Mesendoderm (in vitro differentiated cells): ENCODE data around the gene SNTG2.

Experiments used
- DNase-seq: peaks from one replicate; pipeline ENCODE4 v3.0.0; 2013
- H2AK5ac ChIP-seq: 2 replicates; pipeline ENCODE4 v1.6.1; 2013; ENCODE audit warnings: low read length, inconsistent platforms
- H2BK120ac ChIP-seq: 2 replicates; pipeline ENCODE4 v1.6.1; 2013; ENCODE audit warnings: low read depth, mild to moderate bottlenecking, low read length, moderate library complexity, mixed read lengths
- H2BK15ac ChIP-seq: replicated peaks from 2 replicates; pipeline ENCODE4 v1.6.1; 2013; ENCODE audit warnings: low read depth, mild to moderate bottlenecking, moderate library complexity
- H2BK5ac ChIP-seq: 2 replicates; pipeline ENCODE4 v1.6.1; 2013; ENCODE audit warnings: low read length, inconsistent platforms
- H3K18ac ChIP-seq: 2 replicates; pipeline ENCODE4 v1.6.1; 2013; ENCODE audit warnings: mild to moderate bottlenecking, low read length, mixed read lengths
- H3K23ac ChIP-seq: one replicate; pipeline ENCODE4 v1.6.1; 2013; ENCODE audit warnings: low read length
- H3K27ac ChIP-seq: 2 replicates; pipeline ENCODE4 v1.5.1; 2013; ENCODE audit warnings: low read depth, mild to moderate bottlenecking, inconsistent platforms, low read length, moderate library complexity
- H3K27me3 ChIP-seq: 2 replicates; pipeline ENCODE4 v1.6.1; 2013; ENCODE audit warnings: low read length, control low read depth, mild to moderate bottlenecking, inconsistent platforms; ENCODE audit not compliant: insufficient read depth, poor library complexity
- H3K36me3 ChIP-seq: 2 replicates; pipeline ENCODE4 v1.6.1; 2013; ENCODE audit warnings: low read length, inconsistent platforms; ENCODE audit not compliant: control insufficient read depth, insufficient read depth
- H3K4ac ChIP-seq: one replicate; pipeline ENCODE4 v1.6.1; 2013; ENCODE audit warnings: low read depth, mild to moderate bottlenecking, low read length, moderate library complexity
- H3K4me1 ChIP-seq: 2 replicates; pipeline ENCODE4 v1.6.1; 2013; ENCODE audit warnings: low read depth, low read length, inconsistent platforms; ENCODE audit not compliant: control insufficient read depth
- H3K4me2 ChIP-seq: 2 replicates; pipeline ENCODE4 v1.6.1; 2013; ENCODE audit warnings: low read length
- H3K4me3 ChIP-seq: 2 replicates; pipeline ENCODE4 v1.5.1; 2013; ENCODE audit warnings: mild to moderate bottlenecking, low read length
- H3K56ac ChIP-seq: one replicate; pipeline ENCODE4 v1.6.1; 2013; ENCODE audit warnings: low read length
- H3K79me1 ChIP-seq: 2 replicates; pipeline ENCODE4 v1.6.1; 2013; ENCODE audit warnings: low read length, inconsistent platforms
- H3K79me2 ChIP-seq: 2 replicates; pipeline ENCODE4 v1.6.1; 2013; ENCODE audit warnings: mild to moderate bottlenecking, low read length; ENCODE audit not compliant: control insufficient read depth, insufficient read depth
- H3K9ac ChIP-seq: 2 replicates; pipeline ENCODE4 v1.6.1; 2013; ENCODE audit warnings: low read length, inconsistent platforms
- H4K5ac ChIP-seq: one replicate; pipeline ENCODE4 v1.6.1; 2013; ENCODE audit warnings: low read length
- H4K8ac ChIP-seq: one replicate; pipeline ENCODE4 v1.6.1; 2013; ENCODE audit warnings: low read depth, mild to moderate bottlenecking, control low read depth, low read length, moderate library complexity
- WGBS: extraction: QIAGEN DNeasy Blood & Tissue Kit; methylation state at CpG from one replicate; pipeline ENCODE4 v1.1.7; 2013; ENCODE audit warnings: low lambda C conversion rate, missing lambda C conversion rate; ENCODE audit not compliant: insufficient coverage; ENCODE audit errors: extremely low coverage; 5-methylcytosine and 5-hydroxymethylcytosine counted together

Gene SNTG2

DNA sequence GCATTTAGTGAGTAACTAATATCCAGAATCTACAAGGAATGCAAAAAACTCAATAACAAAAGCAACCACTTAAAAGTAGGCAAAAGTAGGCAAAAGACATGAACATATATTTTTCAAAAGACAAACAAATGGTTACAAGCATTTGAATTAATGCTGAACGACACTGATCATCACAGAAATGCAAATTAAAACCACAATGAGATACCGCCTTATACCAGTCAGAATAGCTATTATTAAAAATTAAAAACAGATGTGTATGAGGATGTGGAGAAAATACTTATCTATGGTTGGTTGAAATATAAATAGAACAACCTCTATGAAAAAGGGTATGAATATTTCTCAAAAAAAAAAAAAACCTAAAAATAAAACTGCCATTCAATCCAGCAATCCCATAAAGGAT lies 51.7 kb downstream of the SNTG2 start:
- no peaks in the 10 kb centered on the region for H3K79me1 ChIP-seq
- no peaks in the 10 kb centered on the region for H3K36me3 ChIP-seq
- no peak overlapping the region for H2BK120ac ChIP-seq
- H3K4me1 ChIP-seq: no peaks in the 10 kb centered on the region
- no peak for DNase-seq
- WGBS: no CpG with 5 or more reads among the region's 2 CpGs
- no peaks in the 10 kb centered on the region for H3K79me2 ChIP-seq
- H2BK5ac ChIP-seq: no peak overlapping the region
- no peak overlapping the region for H3K18ac ChIP-seq
- no peak overlapping the region for H3K23ac ChIP-seq
- H3K4me2 ChIP-seq: no peak overlapping the region
- no peak overlapping the region for H3K4ac ChIP-seq
- H2AK5ac ChIP-seq: no peak overlapping the region
- H3K4me3 ChIP-seq: no peak overlapping the region
- H3K27me3 ChIP-seq: no peaks in the 10 kb centered on the region
- H3K56ac ChIP-seq: no peak overlapping the region
- no peak overlapping the region for H4K8ac ChIP-seq
- H3K27ac ChIP-seq: no peak overlapping the region
- H2BK15ac ChIP-seq: no peak overlapping the region
- no peak overlapping the region for H4K5ac ChIP-seq
- no peak overlapping the region for H3K9ac ChIP-seq

DNA sequence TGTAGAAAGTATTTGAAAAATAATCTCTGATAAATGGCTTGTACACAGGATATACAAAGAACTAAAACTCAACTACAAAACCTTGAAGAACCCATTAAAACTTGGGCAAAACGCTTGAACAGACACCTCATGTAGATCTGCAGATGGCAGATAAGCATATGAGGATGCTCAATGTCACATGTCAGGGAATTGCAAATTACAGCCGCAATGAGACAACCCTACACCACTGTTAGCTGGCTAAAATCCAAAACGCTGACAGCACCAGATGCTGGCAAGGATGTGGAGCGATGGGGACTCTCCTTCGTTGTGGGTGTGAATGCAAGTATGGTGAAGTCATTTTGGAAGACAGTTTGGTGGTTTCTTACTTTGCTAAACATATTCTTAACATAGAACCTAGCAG lies 53.7 kb downstream of the SNTG2 start:
- Histone ChIP-seq H3K4me1 (no peaks in the 10 kb centered on the region), H3K79me1 (no peaks in the 10 kb centered on the region), H3K27ac (no peak overlapping the region), H3K18ac (no peak overlapping the region), H3K79me2 (no peaks in the 10 kb centered on the region), H3K4ac (no peak overlapping the region), H3K56ac (no peak overlapping the region), H4K8ac (no peak overlapping the region), H2BK15ac (no peak overlapping the region), H3K36me3 (no peaks in the 10 kb centered on the region), H3K27me3 (no peaks in the 10 kb centered on the region), H3K4me3 (no peak overlapping the region), H2BK120ac (no peak overlapping the region), H2AK5ac (no peak overlapping the region), H2BK5ac (no peak overlapping the region), H3K4me2 (no peak overlapping the region), H3K9ac (no peak overlapping the region), H4K5ac (no peak overlapping the region), H3K23ac (no peak overlapping the region)
- no peak for DNase-seq
- no CpG with 5 or more reads among the region's 5 CpGs for WGBS

DNA sequence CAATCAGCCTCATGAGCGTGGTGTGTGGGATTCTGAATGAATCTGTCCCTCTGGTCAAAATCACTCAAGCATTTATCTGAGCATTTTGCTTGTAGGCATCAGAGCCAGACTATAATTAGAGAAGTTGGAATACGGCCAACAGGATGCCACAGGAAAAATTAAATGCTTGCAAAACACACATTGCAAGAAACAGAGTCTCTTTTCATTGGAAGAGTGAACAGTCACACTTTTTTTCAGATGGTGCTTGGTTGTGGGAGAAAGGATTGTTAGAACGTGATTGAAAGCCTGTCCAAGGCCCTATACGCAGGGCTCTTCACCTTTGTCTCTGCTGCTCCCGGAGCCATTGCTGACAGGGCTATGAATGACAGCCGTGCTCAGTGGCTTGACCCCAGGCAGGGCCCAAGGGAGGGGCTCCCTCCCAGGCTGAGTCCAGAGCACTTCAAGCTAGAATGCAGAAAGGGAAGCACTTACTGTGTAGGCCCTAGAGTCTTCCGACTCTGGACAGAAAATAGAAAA lies 59.8 kb downstream of the SNTG2 start:
- H3K4ac ChIP-seq: no peak overlapping the region
- H4K8ac ChIP-seq: no peak overlapping the region
- no peaks in the 10 kb centered on the region for H3K4me1 ChIP-seq
- H2BK5ac ChIP-seq: no peak overlapping the region
- H3K36me3 ChIP-seq: no peaks in the 10 kb centered on the region
- H2AK5ac ChIP-seq: no peak overlapping the region
- no peaks in the 10 kb centered on the region for H3K27me3 ChIP-seq
- H3K9ac ChIP-seq: no peak overlapping the region
- H3K56ac ChIP-seq: no peak overlapping the region
- no peak overlapping the region for H3K4me3 ChIP-seq
- H3K79me2 ChIP-seq: no peaks in the 10 kb centered on the region
- H3K23ac ChIP-seq: no peak overlapping the region
- H3K27ac ChIP-seq: no peak overlapping the region
- no peak overlapping the region for H2BK120ac ChIP-seq
- H2BK15ac ChIP-seq: no peak overlapping the region
- no peaks in the 10 kb centered on the region for H3K79me1 ChIP-seq
- no peak for DNase-seq
- no peak overlapping the region for H3K4me2 ChIP-seq
- H4K5ac ChIP-seq: no peak overlapping the region
- WGBS: no CpG with 5 or more reads among the region's 7 CpGs
- H3K18ac ChIP-seq: no peak overlapping the region

DNA sequence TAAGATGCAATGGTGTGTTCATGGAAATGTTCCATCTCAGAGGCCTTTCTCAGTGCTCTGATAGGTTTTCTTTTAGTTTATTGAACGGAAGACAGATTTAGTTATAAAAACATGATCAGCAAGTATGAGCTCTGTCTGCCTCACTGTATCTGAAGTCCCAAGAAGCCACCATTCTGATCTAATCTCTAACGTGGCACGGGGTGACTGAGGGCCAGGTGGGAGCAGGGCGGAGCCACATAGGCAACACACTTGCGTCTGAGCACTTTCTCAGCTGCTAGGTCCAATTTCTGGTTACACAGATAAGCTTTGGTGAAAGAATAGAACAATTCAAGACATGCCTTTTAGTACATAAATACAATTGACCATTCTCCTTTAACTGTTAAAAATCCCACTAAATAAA lies 60.4 kb downstream of the SNTG2 start:
- no peak overlapping the region for H3K18ac ChIP-seq
- no peaks in the 10 kb centered on the region for H3K36me3 ChIP-seq
- no peak overlapping the region for H2BK5ac ChIP-seq
- DNase-seq: no peak
- no peaks in the 10 kb centered on the region for H3K79me1 ChIP-seq
- H2AK5ac ChIP-seq: no peak overlapping the region
- no peak overlapping the region for H3K27ac ChIP-seq
- H3K79me2 ChIP-seq: no peaks in the 10 kb centered on the region
- no peak overlapping the region for H3K4ac ChIP-seq
- H3K4me1 ChIP-seq: no peaks in the 10 kb centered on the region
- H4K8ac ChIP-seq: no peak overlapping the region
- no peak overlapping the region for H3K56ac ChIP-seq
- no peak overlapping the region for H2BK15ac ChIP-seq
- H3K4me2 ChIP-seq: no peak overlapping the region
- no peak overlapping the region for H3K23ac ChIP-seq
- no peak overlapping the region for H4K5ac ChIP-seq
- H3K9ac ChIP-seq: no peak overlapping the region
- H3K4me3 ChIP-seq: no peak overlapping the region
- no peaks in the 10 kb centered on the region for H3K27me3 ChIP-seq
- no CpG with 5 or more reads among the region's 5 CpGs for WGBS
- no peak overlapping the region for H2BK120ac ChIP-seq

DNA sequence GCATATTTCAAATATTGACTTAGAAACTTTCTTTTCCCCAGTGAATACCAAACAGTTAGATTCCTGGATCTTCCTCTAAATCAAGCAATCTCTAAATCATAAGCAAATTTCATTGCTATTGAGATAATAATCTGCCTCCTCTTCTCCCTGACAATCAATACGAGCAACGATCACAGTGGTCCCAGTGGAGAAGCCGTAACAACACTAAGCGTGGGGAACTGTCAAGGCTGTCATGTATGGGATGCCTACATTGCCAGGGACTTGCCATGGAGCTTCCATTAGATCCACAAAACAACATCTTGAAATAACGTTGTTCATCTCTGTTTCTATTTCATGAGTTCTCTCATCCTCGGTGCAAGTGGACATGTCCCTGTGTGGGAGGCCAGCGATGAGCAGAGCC lies 61.3 kb downstream of the SNTG2 start:
- DNase-seq: no peak
- H4K8ac ChIP-seq: no peak overlapping the region

DNA sequence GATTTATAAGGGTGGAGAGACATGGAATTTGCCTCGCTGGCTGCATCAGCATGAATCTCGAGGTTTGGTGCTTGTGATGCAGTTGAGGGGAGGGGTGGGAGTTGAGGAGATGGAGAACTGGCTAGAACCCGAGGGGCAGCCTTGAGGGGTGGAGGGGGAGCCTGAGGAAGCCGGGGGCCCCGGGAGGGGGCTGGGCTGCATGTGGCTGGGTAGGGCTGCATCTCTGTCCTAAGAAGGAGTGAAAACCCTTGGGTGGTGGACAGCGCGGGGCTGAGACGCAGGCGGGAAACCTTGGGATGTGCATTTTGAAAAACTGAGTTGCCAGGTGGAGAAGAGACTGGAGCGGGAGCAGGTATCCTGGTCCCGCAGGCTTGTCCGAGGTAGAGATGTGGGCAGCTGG lies 64.2 kb downstream of the SNTG2 start:
- H3K9ac ChIP-seq: no peak overlapping the region
- WGBS: no CpG with 5 or more reads among the region's 12 CpGs
- no peak overlapping the region for H2AK5ac ChIP-seq
- H3K27ac ChIP-seq: no peak overlapping the region
- no peak overlapping the region for H3K56ac ChIP-seq
- H2BK5ac ChIP-seq: no peak overlapping the region
- H3K27me3 ChIP-seq: no peaks in the 10 kb centered on the region
- H3K23ac ChIP-seq: no peak overlapping the region
- no peak overlapping the region for H2BK15ac ChIP-seq
- no peaks in the 10 kb centered on the region for H3K36me3 ChIP-seq
- H3K18ac ChIP-seq: no peak overlapping the region
- H3K4me3 ChIP-seq: no peak overlapping the region
- no peak overlapping the region for H4K8ac ChIP-seq
- H3K4ac ChIP-seq: no peak overlapping the region
- no peak for DNase-seq
- H4K5ac ChIP-seq: no peak overlapping the region
- no peaks in the 10 kb centered on the region for H3K4me1 ChIP-seq
- H3K4me2 ChIP-seq: no peak overlapping the region
- no peaks in the 10 kb centered on the region for H3K79me2 ChIP-seq
- H2BK120ac ChIP-seq: no peak overlapping the region
- H3K79me1 ChIP-seq: no peaks in the 10 kb centered on the region

More for the DNA sequence above, 61.3 kb downstream of the SNTG2 start:
- no CpG with 5 or more reads among the region's 7 CpGs for WGBS
- H4K5ac ChIP-seq: no peak overlapping the region
- H3K27me3 ChIP-seq: no peaks in the 10 kb centered on the region
- no peak overlapping the region for H3K9ac ChIP-seq
- no peaks in the 10 kb centered on the region for H3K79me2 ChIP-seq
- H3K56ac ChIP-seq: no peak overlapping the region
- no peak overlapping the region for H3K23ac ChIP-seq
- H2BK15ac ChIP-seq: no peak overlapping the region
- no peak overlapping the region for H3K4me2 ChIP-seq
- no peaks in the 10 kb centered on the region for H3K4me1 ChIP-seq
- H2BK5ac ChIP-seq: no peak overlapping the region
- no peak overlapping the region for H2BK120ac ChIP-seq
- no peak overlapping the region for H2AK5ac ChIP-seq
- no peak overlapping the region for H3K4ac ChIP-seq
- H3K4me3 ChIP-seq: no peak overlapping the region
- H3K36me3 ChIP-seq: no peaks in the 10 kb centered on the region
- no peak overlapping the region for H3K18ac ChIP-seq
- H3K79me1 ChIP-seq: no peaks in the 10 kb centered on the region
- H3K27ac ChIP-seq: no peak overlapping the region
